ENCODE data around the gene IFT81.

GRCh38 chr12:110246636-110247339, 122.6 kb downstream of the IFT81 start:
- TF ChIP-seq IRF2 (CRISPR knock-in tag; IDR thresholded peaks at IDR 0.05; ENCODE audit: borderline replicate concordance, low read depth) (no peak), RELA (CRISPR knock-in tag; IDR thresholded peaks at IDR 0.05; ENCODE audit: borderline replicate concordance) (no peak), NR2C2 (CRISPR knock-in tag; IDR thresholded peaks at IDR 0.05) (no peak), ATF3 (CRISPR knock-in tag; conservative IDR thresholded peaks at IDR 0.05) (no peak), ATF2 (CRISPR knock-in tag; IDR thresholded peaks at IDR 0.05; ENCODE audit: borderline replicate concordance, low read depth) (no peak), CTCF (IDR thresholded peaks at IDR 0.05) (no peak), EMX1 (CRISPR knock-in tag; IDR thresholded peaks at IDR 0.05) (no peak), ZBTB43 (CRISPR knock-in tag; IDR thresholded peaks at IDR 0.05) (no peak), MXD4 (CRISPR knock-in tag; IDR thresholded peaks at IDR 0.05; ENCODE audit: borderline replicate concordance) (no peak), ATF1 (CRISPR knock-in tag; IDR thresholded peaks at IDR 0.05) (no peak), ZBTB21 (CRISPR knock-in tag; IDR thresholded peaks at IDR 0.05; ENCODE audit: borderline replicate concordance) (no peak), ZNF263 (CRISPR knock-in tag; IDR thresholded peaks at IDR 0.05; ENCODE audit: low read depth) (no peak), STAT6 (CRISPR knock-in tag; conservative IDR thresholded peaks at IDR 0.05; ENCODE audit: low read depth) (no peak)
